ENCODE results near the gene ZNF133.
"Not testable (repeated sequence)": the region's sequence is repeated elsewhere in the genome, so short reads cannot be mapped to it uniquely, and the experiment has no call there.

Gene ZNF133

DNA sequence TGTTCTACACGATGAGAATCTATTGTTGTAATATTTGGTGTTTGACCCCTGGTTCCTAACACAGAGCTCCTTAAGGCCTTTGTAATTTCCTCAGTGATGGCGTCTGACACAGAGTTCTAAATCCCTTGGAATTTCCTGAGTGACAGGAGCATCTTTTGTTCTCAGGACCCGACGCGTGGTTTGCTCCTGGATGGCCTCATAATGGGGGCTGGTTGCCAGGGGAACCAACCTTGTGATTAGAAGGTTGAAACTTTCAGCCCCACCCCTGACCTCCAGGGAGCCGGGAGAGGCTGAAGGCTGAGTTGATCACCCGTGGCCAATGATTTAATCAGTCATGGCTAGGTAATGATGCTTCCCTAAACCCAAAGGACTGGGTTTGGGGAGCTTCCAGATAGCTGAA, 20.5 kb upstream of the ZNF133 start:
- DNase-seq (ENCODE audit: low read depth): peak; percentile 6
- no peak overlapping the region for H3K4me3 ChIP-seq (replicated peaks; ENCODE audit: low read depth, low read length)
- no peak for TF ChIP-seq CTCF (IDR thresholded peaks at IDR 0.05; ENCODE audit: low read length, missing control alignments)

- H3K4me3 ChIP-seq (replicated peaks; ENCODE audit: low read depth, low read length): no peak overlapping the region
- DNase-seq (ENCODE audit: low read depth): no peak
- TF ChIP-seq CTCF (IDR thresholded peaks at IDR 0.05; ENCODE audit: low read length, missing control alignments): no peak
Measured at GRCh38 chr20:18271160-18271559, 17.2 kb upstream of the ZNF133 start.

DNA sequence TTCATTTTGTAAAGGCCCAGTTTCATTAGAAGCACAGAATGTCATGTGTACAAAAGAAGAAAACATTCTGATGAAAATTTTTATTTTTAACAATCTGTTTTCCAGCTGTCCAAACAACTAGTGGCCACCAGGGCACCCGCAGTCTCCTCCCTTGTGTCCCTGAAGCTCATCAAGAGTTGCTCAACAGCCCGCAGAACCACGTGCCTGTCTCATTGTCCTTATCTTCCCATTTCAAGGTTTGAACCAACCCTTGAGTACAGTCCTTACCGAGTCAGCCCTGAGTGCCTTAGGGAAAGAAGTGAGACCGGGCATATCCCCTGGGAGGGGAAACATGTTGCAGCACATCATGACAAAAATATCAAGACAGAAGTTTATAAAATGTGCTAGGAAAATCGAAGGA, 15.9 kb upstream of the ZNF133 start:
- TF ChIP-seq CTCF (IDR thresholded peaks at IDR 0.05; ENCODE audit: low read length, missing control alignments): peak; percentile 22
- peak; percentile 31 for DNase-seq (ENCODE audit: low read depth)

GRCh38 chr20:18273738-18274137, 14.6 kb upstream of the ZNF133 start:
- DNase-seq (ENCODE audit: low read depth): no peak
- TF ChIP-seq CTCF (IDR thresholded peaks at IDR 0.05; ENCODE audit: low read length, missing control alignments): no peak
- no peak overlapping the region for H3K4me3 ChIP-seq (replicated peaks; ENCODE audit: low read depth, low read length)

More for the DNA sequence above, 15.9 kb upstream of the ZNF133 start:
- no peak overlapping the region for H3K4me3 ChIP-seq (replicated peaks; ENCODE audit: low read depth, low read length)

DNA sequence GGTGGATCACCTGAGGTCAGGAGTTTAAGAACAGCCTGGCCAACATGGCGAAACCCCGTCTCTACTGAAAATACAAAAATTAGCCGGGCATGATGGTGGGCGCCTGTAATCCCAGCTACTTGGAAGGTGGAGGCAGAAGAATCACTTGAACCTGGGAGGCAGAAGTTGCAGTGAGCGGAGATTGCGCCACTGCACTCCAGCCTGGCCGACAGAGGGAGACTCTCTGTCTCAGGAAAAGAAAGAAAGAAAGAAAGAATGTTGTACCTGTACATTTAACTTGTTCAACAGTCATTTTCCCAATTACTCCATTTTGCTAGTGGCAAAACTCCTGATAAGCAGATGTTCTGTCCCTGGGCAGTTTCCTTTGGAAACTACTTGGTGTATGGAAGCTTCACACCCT, 12.4 kb upstream of the ZNF133 start:
- not testable (repeated sequence) for DNase-seq (ENCODE audit: low read depth); H3K4me3 ChIP-seq (replicated peaks; ENCODE audit: low read depth, low read length)
- peak; percentile 3 for TF ChIP-seq CTCF (IDR thresholded peaks at IDR 0.05; ENCODE audit: low read length, missing control alignments)

DNA sequence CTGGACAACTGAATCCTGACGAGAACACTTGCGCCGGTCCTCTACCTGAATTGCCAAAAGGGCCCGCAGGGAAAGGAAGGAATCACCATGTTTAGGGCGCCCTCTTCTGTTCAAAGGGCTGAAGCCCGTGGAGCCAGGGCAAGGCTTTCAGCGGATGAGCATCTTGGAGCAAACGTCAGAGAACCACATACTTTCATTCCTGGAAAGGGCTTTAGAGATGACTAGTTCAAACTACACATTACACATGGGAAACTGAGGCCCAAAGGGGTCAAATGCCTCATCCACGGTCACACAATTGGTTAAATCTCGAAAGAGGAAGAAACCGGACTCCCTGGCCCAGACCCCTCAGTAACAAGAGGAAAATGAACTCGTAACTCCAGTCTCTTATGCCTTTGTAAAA, 11.5 kb upstream of the ZNF133 start:
- no peak overlapping the region for H3K4me3 ChIP-seq (replicated peaks; ENCODE audit: low read depth, low read length)
- peak; percentile 76 for DNase-seq (ENCODE audit: low read depth)

More for the DNA sequence above, 11.5 kb upstream of the ZNF133 start:
- TF ChIP-seq CTCF (IDR thresholded peaks at IDR 0.05; ENCODE audit: low read length, missing control alignments): peak; percentile 98
